Upper lobe of right lung (tissue), 1 donor: Measurements from ENCODE around the gene EHBP1. TPM values are rescaled to one million over a fixed set of nuclear protein-coding genes. Genes with fewer than 3 reads are reported as not detected.

ENCODE experiments used
- ATAC-seq: fragments of 200-7000 bp; cut with Tn5 transposase; one replicate; pipeline ENCODE4 v1.9.1; 2020; ENCODE audit warnings: mild to moderate bottlenecking, moderate library complexity
- DNase-seq: peaks from one replicate; pipeline ENCODE4 v3.0.0-alpha.2; 2020
- H3K27ac ChIP-seq: fragments of 200-600 bp; one replicate; pipeline ENCODE4 v1.8.0; 2022
- H3K27me3 ChIP-seq: fragments of 200-600 bp; one replicate; pipeline ENCODE4 v1.8.0; 2022; ENCODE audit warnings: mild to moderate bottlenecking
- H3K36me3 ChIP-seq: fragments of 200-600 bp; one replicate; pipeline ENCODE4 v1.8.0; 2022
- H3K4me1 ChIP-seq: fragments of 200-600 bp; one replicate; pipeline ENCODE4 v1.8.0; 2022
- H3K4me3 ChIP-seq: fragments of 200-600 bp; one replicate; pipeline ENCODE4 v1.8.0; 2022; ENCODE audit warnings: mild to moderate bottlenecking
- H3K9me3 ChIP-seq: fragments of 200-600 bp; one replicate; pipeline ENCODE4 v1.8.0; 2022
- intact Hi-C: fragments of 100-400 bp; cut with DNase I; formaldehyde crosslinking; loops from one replicate; pipeline ENCODE4 v1.11.0; 2022
- total RNA-seq: library from RNA; stranded (reverse); fragmentation: NEBNext Ultra II Directional; extraction: Animal tissue kit (Norgen Biotek cat#: 25700); gene quantifications from one replicate; pipeline ENCODE4 v1.2.1, GENCODE V29; 2021
- TF ChIP-seq, protein P1 (sequence below): fragments of 200-600 bp; IDR thresholded peaks from one replicate; pipeline ENCODE4 v1.8.0; 2022; ENCODE audit warnings: antibody characterized with exemption
- donor health status: DM: no; HTN: yes; CAD: no; lungs with severe emphysema.

EHBP1 gene
- total RNA-seq, 1 donor from 2014 or later = 46.7 TPM

DNA sequence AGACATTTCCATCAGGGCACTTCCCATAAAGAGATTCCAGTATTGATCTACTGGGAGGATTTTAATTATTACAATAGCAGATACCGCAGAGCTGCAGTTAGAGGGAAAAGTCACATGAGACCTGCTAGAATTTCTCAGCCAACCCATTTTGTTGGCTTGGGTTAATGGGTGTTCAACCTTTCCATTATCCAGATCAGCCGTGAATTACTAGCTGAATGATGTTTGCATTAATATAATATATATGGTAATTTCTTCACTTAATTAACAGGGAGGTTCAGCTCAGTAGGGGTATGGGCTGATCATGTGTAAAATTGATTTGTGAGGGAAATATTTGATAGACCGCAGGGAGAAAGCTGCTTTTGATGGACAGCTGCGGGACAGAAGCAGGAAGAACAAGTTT is 288.7 kb downstream of the EHBP1 start:
- TF ChIP-seq, protein P1, sequence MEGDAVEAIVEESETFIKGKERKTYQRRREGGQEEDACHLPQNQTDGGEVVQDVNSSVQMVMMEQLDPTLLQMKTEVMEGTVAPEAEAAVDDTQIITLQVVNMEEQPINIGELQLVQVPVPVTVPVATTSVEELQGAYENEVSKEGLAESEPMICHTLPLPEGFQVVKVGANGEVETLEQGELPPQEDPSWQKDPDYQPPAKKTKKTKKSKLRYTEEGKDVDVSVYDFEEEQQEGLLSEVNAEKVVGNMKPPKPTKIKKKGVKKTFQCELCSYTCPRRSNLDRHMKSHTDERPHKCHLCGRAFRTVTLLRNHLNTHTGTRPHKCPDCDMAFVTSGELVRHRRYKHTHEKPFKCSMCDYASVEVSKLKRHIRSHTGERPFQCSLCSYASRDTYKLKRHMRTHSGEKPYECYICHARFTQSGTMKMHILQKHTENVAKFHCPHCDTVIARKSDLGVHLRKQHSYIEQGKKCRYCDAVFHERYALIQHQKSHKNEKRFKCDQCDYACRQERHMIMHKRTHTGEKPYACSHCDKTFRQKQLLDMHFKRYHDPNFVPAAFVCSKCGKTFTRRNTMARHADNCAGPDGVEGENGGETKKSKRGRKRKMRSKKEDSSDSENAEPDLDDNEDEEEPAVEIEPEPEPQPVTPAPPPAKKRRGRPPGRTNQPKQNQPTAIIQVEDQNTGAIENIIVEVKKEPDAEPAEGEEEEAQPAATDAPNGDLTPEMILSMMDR = no peak
- Histone ChIP-seq H3K36me3 (peaks cover 16% of the 10 kb centered on the region), H3K4me1 (no peaks in the 10 kb centered on the region), H3K27me3 (no peaks in the 10 kb centered on the region), H3K4me3 (no peak overlapping the region), H3K27ac (no peak overlapping the region), H3K9me3 (no peaks in the 10 kb centered on the region)
- intact Hi-C loops = no loop called here
- ATAC-seq (no peak), DNase-seq (no peak)

DNA sequence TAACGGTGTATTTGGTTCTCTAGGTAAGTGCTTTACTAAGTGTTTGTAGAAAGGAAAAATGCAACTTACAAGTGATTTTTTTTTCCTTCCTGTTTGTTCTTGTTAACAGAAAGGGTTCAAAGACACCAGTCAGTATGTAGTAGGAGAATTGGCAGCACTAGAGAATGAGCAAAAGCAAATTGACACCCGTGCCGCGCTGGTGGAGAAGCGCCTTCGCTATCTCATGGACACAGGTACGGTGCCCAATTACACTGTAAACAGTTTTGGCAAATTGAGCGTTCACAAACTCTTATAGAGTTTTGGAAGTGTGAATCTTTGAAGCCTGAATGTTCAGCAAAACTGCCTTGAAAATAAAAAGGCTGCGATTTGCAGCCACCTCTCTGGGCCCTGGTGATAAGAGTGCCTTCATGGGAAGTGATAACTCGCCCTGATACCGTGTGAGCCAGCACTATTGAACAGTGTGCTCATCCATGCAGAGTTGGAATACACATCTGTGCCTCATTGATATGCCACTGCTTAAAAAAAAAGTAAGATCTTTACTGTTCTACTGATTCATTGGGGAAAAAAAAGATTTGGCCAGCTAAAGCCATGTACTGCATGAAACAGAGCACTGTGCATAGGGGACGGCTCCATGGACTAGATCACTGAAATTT is 291.1 kb downstream of the EHBP1 start:
- intact Hi-C loops = no loop called here
- no peak overlapping the region for H3K27ac ChIP-seq
- TF ChIP-seq, protein P1 = no peak
- H3K27me3 ChIP-seq = no peaks in the 10 kb centered on the region
- H3K4me3 ChIP-seq = no peak overlapping the region
- H3K36me3 ChIP-seq = peaks cover 16% of the 10 kb centered on the region
- no peaks in the 10 kb centered on the region for H3K9me3 ChIP-seq
- ATAC-seq = no peak
- no peak for DNase-seq
- H3K4me1 ChIP-seq = no peaks in the 10 kb centered on the region

DNA sequence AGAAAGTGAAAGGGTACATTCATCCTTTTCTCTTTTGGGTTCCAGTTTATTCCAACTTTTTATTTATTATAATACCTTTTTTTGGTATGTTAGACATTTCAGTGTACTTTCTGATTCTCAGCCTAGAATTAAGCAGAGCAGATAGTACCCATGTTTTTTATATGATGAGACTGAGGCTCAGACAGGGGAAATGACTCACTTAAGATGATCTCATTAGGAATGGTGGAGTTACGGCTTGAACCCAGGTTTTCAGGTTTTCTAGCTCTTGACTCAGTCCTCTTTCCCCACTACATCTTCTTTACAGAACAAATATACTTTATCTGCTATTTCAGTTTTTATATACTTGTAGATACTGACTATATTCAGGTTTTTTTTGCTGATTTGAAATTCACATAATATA is 293.4 kb downstream of the EHBP1 start:
- H3K27me3 ChIP-seq = no peaks in the 10 kb centered on the region
- peaks cover 11% of the 10 kb centered on the region for H3K36me3 ChIP-seq
- intact Hi-C loops = no loop called here
- no peak overlapping the region for H3K4me3 ChIP-seq
- no peaks in the 10 kb centered on the region for H3K4me1 ChIP-seq
- H3K9me3 ChIP-seq = no peaks in the 10 kb centered on the region
- TF ChIP-seq, protein P1 = no peak
- H3K27ac ChIP-seq = no peak overlapping the region
- ATAC-seq (no peak), DNase-seq (no peak)

DNA sequence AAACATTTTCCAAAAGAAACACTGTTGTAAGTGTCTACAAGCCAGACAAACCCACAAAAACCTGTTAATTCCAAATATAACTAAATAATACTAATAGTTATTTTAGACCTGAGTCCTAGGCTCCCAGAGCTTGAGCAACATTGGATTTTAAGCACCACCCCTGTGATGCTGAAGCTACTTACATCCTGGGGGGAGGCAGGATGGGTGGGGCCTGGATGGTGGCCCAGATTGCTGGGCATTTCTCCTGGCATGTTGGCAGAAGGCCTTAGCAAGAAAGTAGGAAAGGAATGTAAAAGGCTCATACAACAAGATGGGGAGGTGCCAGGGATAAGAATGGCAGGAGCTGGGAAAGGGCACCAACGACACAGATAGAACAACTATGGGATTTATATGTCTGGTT is 294.4 kb downstream of the EHBP1 start:
- DNase-seq = no peak
- peaks cover 1% of the 10 kb centered on the region for H3K36me3 ChIP-seq

DNA sequence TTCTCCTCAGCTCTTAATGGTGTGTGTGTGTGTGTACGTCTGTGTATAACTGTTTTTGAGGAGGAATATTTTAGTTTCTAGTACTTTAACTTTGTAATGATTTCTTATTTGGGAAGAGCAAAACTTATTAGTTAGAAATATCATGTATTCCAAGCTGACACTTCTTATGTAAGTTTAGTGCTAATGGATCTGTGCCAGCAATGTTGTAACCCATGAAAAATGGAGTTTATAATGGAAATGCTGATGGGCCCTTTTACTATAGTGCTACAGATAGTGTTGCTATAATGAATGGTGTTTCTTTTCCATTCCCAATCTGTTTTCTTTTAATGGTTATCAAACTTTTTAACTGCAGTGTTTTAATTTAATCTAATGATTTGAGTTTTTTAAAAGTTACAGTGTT is 295.3 kb downstream of the EHBP1 start:
- TF ChIP-seq, protein P1 = no peak
- Histone ChIP-seq H3K27me3 (no peaks in the 10 kb centered on the region), H3K27ac (no peak overlapping the region), H3K4me1 (no peaks in the 10 kb centered on the region), H3K36me3 (no peaks in the 10 kb centered on the region), H3K9me3 (no peaks in the 10 kb centered on the region), H3K4me3 (no peak overlapping the region)
- ATAC-seq (no peak), DNase-seq (no peak)
- intact Hi-C loops = no loop called here

More for the DNA sequence above, 294.4 kb downstream of the EHBP1 start:
- peak; percentile 74 for ATAC-seq
- no peaks in the 10 kb centered on the region for H3K9me3 ChIP-seq
- H3K27me3 ChIP-seq = no peaks in the 10 kb centered on the region
- no peak overlapping the region for H3K4me3 ChIP-seq
- intact Hi-C loops = no loop called here
- H3K27ac ChIP-seq = no peak overlapping the region
- H3K4me1 ChIP-seq = no peaks in the 10 kb centered on the region
- TF ChIP-seq, protein P1 = no peak

DNA sequence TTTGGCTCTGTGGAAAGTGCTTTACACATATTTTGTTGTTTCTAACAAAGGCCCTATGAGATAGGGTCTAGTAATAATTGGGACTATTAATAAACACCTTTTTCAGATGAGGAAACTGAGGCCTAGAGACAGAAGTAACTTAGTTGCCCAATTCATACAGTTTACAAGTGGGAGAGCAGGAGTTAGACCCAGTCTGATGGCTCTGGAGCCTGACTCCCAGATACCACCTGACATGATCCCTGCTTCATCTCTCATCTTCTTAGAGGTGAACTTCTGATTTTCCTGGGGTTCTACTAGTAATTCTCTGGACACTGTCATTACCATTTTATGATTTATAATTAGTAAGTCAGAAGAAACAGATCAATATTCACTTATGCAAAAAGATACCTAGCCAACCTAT is 296.1 kb downstream of the EHBP1 start:
- no peak overlapping the region for H3K4me3 ChIP-seq
- TF ChIP-seq, protein P1 = no peak
- no peaks in the 10 kb centered on the region for H3K36me3 ChIP-seq
- no peak overlapping the region for H3K27ac ChIP-seq
- intact Hi-C loops = no loop called here
- H3K27me3 ChIP-seq = no peaks in the 10 kb centered on the region
- H3K9me3 ChIP-seq = no peaks in the 10 kb centered on the region
- no peaks in the 10 kb centered on the region for H3K4me1 ChIP-seq
- DNase-seq (no peak), ATAC-seq (no peak)
